Cardiac muscle cell (in vitro differentiated cells and primary cell): ENCODE results near the gene MAD1L1. TPM values are rescaled to one million over a fixed set of nuclear protein-coding genes. Genes with fewer than 3 reads are reported as not detected.

Source experiments
- DNase-seq, 2 donors: peaks; one replicate each; pipeline versions ENCODE4 v3.0.0 to v3.0.0-alpha.2; 2010 to 2017; ENCODE audit warnings: low read depth in 1 of 2, low spot score in 1 of 2
- H3K27ac ChIP-seq: fragments of 200-600 bp; sonication (generic); 2 replicates; pipeline ENCODE4 v1.5.1; 2016
- H3K27me3 ChIP-seq: fragments of 200-600 bp; sonication (generic); 2 replicates; pipeline ENCODE4 v1.6.0; 2016; ENCODE audit warnings: control low read depth
- H3K36me3 ChIP-seq: fragments of 200-600 bp; sonication (generic); 2 replicates; pipeline ENCODE4 v1.5.1; 2016; ENCODE audit warnings: control low read depth
- H3K4me1 ChIP-seq: fragments of 200-600 bp; sonication (generic); 2 replicates; pipeline ENCODE4 v1.8.1; 2017; ENCODE audit warnings: low read depth, mild to moderate bottlenecking, mixed run types
- H3K4me3 ChIP-seq: fragments of 200-600 bp; sonication (generic); 2 replicates; pipeline ENCODE4 v1.5.1; 2016; ENCODE audit warnings: mild to moderate bottlenecking
- H3K9me3 ChIP-seq: fragments of 200-600 bp; sonication (generic); 2 replicates; pipeline ENCODE4 v1.5.1; 2017; ENCODE audit warnings: low read depth, mild to moderate bottlenecking, control low read depth
- polyA plus RNA-seq: library from polyadenylated mRNA; unstranded; fragments of >200 nt; fragmentation: Nextera tagmentation; extraction: Ambion mirVana; gene quantifications from 2 replicates; pipeline ENCODE4 v1.2.1, GENCODE V29; 2016
- total RNA-seq: library from RNA; depleted of rRNA; stranded (reverse); fragments of >200 nt; gene quantifications from 2 replicates; pipeline ENCODE4 v1.2.3, GENCODE V29; 2016
- TF ChIP-seq, protein P1 (sequence below): IDR thresholded peaks from 2 replicates; pipeline ENCODE4 v1.5.1; 2012; ENCODE audit warnings: low read depth, mild to moderate bottlenecking, low read length

The MAD1L1 gene
- total and polyA plus RNA-seq, 2 experiments from 2014 or later = 38.3 to 56.2 TPM

DNA sequence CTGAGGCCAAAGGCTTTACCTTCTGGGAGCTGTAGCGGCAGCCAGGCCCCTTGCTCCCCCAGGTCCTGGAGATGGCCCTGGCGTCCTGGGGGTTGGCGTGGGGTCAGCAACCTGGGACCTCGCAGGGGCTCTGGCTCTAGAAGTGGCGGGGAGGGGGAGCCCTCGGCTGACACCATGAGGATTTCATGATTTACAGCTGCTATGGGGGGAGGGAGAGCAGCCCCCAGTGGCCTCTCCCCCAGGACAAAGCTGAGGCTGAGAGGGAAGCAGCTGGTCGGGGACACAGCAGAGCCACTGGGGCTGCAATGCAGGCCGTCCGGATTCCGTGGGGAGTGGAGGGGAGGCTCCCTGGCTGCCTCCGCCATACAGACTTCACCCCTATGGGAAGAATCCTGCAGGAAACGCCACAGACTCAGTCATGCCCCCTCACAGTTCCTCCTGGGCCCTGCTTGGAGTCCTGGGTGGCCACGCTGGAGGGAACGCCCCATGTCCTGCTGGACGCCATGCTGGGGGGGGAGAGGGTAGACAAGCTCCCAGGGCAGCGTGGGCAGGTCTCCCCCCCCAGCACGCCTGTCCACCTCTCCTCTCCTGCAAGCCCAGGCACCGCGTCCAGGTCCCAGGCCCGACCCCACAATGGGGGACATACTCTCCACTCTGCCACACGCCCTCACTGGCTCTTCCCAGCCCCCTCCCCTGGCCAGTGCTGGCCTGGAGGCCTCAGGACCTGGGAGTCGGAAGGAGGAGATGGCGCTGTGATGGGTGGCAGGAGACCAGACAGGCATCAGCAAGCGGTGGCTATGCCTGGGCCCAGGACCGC, 319.1 kb downstream of the MAD1L1 start:
- TF ChIP-seq, protein P1, sequence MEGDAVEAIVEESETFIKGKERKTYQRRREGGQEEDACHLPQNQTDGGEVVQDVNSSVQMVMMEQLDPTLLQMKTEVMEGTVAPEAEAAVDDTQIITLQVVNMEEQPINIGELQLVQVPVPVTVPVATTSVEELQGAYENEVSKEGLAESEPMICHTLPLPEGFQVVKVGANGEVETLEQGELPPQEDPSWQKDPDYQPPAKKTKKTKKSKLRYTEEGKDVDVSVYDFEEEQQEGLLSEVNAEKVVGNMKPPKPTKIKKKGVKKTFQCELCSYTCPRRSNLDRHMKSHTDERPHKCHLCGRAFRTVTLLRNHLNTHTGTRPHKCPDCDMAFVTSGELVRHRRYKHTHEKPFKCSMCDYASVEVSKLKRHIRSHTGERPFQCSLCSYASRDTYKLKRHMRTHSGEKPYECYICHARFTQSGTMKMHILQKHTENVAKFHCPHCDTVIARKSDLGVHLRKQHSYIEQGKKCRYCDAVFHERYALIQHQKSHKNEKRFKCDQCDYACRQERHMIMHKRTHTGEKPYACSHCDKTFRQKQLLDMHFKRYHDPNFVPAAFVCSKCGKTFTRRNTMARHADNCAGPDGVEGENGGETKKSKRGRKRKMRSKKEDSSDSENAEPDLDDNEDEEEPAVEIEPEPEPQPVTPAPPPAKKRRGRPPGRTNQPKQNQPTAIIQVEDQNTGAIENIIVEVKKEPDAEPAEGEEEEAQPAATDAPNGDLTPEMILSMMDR = no peak
- DNase-seq = no peak
- Histone ChIP-seq H3K4me1 (peaks cover 19% of the 10 kb centered on the region), H3K27ac (no peak overlapping the region), H3K27me3 (no peaks in the 10 kb centered on the region), H3K36me3 (no peaks in the 10 kb centered on the region), H3K4me3 (no peak overlapping the region), H3K9me3 (no peaks in the 10 kb centered on the region)

DNA sequence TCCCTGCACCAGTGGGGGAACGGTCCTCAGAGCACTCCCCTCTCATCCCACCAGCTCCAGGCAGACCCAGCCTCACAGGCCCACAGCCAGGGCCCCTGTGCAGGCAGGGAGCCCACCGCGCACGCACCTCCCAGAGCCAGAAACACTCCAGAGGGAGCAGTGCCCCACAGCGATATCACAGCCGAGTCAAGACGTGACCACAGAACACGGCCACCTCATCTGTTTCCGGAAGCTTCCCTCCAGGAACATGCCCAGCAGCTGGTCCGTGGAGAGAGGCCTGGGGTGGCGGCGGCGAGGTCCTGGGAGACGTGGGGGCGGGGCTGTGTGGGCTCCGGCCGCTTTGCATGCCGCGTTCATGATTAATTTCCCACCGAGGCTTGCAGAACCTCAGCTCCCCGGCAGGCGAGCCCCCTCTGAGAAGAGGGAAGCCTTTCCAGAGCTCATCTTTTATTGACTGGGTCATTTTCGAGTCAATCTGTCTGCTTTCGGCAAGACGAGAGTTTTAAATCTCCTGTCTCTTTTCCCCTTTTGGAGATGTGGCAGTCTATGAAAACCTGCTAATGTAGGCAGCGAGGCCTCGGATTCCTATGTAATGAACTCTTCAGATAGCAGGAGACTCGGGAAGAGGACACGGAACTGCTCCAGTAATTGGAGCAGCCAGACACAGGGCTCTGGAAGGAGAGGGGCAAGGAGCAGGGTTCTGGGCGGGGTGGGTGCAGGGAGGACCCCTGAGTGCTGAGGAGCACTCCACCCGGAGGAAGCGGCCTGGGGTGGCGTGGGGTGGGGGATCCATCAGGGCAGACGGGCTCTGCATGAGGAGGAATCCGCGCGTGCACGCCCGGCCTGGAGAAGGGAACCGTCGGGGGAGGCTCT, 319.9 kb downstream of the MAD1L1 start:
- Histone ChIP-seq H3K27ac (no peak overlapping the region), H3K27me3 (no peaks in the 10 kb centered on the region), H3K36me3 (no peaks in the 10 kb centered on the region), H3K4me3 (no peak overlapping the region), H3K9me3 (no peaks in the 10 kb centered on the region), H3K4me1 (peaks cover 19% of the 10 kb centered on the region)
- DNase-seq = peak; percentile 46 to 90
- TF ChIP-seq, protein P1 = peak; percentile 53

DNA sequence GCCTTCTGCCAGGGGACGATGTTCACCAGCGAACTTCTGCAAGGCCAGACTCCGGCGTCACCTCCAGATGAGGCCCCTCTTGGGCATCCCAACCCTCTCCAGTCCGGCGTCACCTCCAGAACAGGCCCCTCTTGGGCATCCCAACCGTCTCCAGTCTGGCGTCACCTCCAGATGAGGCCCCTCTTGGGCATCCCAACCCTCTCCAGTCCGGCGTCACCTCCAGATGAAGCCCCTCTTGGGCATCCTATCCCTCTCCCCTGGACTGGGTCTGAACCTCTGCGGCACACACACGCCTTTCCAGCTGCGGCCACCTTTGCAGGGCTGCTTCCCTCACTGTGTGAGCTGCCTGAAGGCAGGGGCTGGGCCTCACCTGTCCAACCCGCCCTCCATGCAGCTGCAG, 321.2 kb downstream of the MAD1L1 start:
- TF ChIP-seq, protein P1 = no peak
- H3K27ac ChIP-seq = no peak overlapping the region
- DNase-seq = no peak

DNA sequence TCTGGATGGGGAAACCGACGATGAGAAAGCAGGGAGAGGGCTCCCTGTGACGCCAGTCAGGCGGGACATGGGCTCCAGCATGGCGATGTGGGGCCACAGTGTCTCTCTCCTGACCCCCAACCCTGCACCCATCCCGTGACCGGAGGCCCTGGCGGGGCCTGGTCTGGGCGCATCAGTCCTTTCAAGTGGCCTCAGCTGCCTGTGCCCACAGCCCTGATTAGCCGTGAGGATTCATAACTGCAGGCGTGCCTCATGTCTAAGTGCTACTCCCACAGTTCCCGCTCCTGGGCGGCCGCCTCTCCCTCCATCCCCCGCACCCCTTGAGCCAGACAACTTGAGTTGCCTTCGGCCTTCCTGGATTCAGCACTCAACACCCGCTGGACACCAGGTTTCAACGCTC, 321.9 kb downstream of the MAD1L1 start:
- DNase-seq = peak in 1 of 2 donors; percentile 23
- TF ChIP-seq, protein P1 = no peak
- H3K4me1 ChIP-seq = peaks cover 19% of the 10 kb centered on the region
- H3K4me3 ChIP-seq = no peak overlapping the region
- H3K9me3 ChIP-seq = no peaks in the 10 kb centered on the region
- no peaks in the 10 kb centered on the region for H3K36me3 ChIP-seq
- H3K27ac ChIP-seq = no peak overlapping the region
- H3K27me3 ChIP-seq = no peaks in the 10 kb centered on the region

More for the DNA sequence above, 321.2 kb downstream of the MAD1L1 start:
- H3K4me1 ChIP-seq = peaks cover 19% of the 10 kb centered on the region
- no peaks in the 10 kb centered on the region for H3K27me3 ChIP-seq
- H3K4me3 ChIP-seq = no peak overlapping the region
- H3K36me3 ChIP-seq = no peaks in the 10 kb centered on the region
- H3K9me3 ChIP-seq = no peaks in the 10 kb centered on the region

DNA sequence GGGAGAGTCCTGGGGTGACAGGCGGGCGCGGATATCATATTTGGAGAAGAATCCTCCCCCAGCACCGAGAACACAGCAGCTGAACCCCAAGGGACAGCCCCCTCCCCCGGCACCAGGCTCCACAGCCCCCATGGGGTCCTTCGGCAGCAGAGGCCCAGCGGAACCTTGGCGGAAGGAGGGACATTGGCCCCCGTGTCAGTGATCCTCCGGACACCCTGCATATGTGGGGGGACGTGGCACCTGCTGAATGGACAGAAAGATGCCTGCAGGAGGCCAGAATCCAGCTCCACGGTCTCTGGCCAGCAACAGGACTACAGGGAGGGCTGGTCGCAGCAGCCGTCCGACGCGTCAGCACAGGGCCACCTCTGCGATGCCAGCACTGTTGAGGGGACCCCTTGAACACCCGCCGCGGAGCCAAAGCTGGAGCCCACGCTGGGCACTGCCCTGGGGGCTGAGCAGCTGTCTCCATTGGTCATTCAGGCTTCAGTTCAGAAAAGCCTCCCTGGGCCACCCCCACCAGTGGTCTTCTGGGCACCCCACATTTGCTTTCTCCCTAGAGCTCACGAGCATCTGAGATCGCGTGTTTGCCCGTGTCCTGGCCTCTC, 322.6 kb downstream of the MAD1L1 start:
- Histone ChIP-seq H3K27me3 (no peaks in the 10 kb centered on the region), H3K9me3 (no peaks in the 10 kb centered on the region), H3K27ac (no peak overlapping the region), H3K4me1 (peaks cover 19% of the 10 kb centered on the region), H3K4me3 (no peak overlapping the region), H3K36me3 (no peaks in the 10 kb centered on the region)
- no peak for DNase-seq
- TF ChIP-seq, protein P1 = no peak
